HG02943 (cell line): ENCODE data around the gene COCH.
"Not testable (repeated sequence)": the region's sequence is repeated elsewhere in the genome, so short reads cannot be mapped to it uniquely, and the experiment has no call there.

Source experiments
- ATAC-seq: cut with Tn5 transposase; IDR thresholded peaks from one replicate; pipeline ENCODE4 v1.9.1; 2021; ENCODE audit warnings: mild to moderate bottlenecking, low read depth, moderate library complexity; ENCODE audit not compliant: unreplicated experiment

The COCH gene

DNA sequence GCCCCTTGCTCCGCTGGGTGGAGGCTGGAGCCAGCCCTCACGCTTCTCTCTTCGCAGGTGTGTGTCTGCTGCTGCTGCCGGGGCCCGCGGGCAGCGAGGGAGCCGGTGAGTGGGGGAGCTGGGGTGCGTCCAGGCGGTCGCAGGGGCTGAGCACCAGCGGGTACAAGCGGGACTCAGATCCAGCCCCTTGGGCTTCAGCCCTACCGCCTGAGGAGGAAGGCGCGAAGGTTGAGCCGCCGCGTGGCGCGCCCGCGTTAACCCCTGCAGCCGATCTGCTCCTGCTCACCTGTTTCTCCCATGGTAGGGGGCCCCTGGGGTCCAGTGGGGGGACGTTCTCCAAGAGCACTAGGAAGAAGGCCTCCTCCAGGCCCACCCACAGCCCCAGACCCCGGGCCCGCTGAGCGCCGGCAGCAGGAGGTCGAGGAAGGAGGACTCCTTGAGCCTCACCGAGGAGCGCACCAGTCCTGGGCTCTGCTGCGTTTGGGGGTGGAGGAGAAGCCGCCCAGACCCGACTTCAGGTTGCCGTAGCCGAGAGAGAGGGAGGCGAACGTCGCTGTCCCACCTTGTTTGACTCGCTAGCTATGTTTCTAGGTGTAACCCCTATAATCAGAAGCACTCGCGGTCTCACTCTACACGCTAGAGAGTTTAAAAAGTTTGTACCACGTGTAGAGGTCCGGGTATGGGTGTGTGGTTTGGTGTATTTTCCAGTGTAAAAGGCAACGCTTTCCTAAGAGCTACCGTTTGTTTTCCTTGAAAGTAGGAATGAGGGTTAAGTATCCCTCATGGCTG lies 834 bp downstream of the COCH start:
- peak; percentile 24 for ATAC-seq

DNA sequence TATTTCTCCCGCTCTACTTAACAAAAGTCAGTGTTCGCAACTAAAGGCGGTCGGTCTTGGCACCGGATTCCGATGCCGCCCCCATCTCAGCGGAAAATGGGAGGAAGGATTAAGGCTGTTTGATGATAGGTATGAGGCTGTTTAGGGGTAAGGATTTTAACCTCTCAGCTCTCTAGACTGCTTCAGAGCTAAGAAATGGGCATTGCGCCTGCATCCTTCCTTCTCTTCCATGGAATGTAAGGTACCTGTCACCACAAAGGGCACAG lies 1.4 kb downstream of the COCH start:
- no peak for ATAC-seq

DNA sequence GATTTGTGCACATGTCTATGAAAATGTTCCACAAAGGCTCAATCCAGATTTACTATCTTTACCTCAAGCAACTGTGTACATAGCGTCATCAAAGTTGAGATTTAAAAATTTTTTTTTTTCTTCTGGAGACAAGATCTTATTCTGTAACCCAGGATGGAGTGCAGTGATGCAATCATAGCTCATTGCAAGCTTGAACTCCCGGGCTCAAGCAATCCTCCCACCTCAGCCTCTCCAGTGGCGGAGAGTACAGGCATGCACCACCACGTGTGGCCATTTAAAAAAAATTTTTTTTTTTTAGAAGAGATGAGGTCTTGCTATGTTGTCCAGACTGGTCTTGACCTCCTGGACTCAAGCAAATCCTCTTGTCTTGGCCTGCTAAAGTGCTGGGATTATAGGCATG lies 2.3 kb downstream of the COCH start:
- no peak for ATAC-seq

DNA sequence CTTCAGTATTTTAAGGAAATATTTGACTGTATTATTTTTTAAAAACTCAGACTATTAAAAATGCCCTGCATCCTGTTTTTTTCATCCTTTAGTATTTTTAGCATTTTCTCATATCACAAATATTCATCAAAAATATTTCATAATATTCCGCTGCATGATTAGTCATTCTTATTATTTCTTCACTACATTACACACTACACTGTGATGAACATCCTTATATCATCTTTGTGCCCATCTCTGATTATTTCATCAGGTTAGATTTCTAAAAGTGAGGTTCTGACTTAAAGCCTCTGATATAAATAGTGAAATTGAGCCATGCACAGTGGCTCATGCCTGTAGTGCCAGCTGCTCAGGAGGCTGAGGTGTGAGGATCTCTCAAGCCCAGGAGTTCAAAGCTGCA lies 8.1 kb downstream of the COCH start:
- ATAC-seq = no peak

DNA sequence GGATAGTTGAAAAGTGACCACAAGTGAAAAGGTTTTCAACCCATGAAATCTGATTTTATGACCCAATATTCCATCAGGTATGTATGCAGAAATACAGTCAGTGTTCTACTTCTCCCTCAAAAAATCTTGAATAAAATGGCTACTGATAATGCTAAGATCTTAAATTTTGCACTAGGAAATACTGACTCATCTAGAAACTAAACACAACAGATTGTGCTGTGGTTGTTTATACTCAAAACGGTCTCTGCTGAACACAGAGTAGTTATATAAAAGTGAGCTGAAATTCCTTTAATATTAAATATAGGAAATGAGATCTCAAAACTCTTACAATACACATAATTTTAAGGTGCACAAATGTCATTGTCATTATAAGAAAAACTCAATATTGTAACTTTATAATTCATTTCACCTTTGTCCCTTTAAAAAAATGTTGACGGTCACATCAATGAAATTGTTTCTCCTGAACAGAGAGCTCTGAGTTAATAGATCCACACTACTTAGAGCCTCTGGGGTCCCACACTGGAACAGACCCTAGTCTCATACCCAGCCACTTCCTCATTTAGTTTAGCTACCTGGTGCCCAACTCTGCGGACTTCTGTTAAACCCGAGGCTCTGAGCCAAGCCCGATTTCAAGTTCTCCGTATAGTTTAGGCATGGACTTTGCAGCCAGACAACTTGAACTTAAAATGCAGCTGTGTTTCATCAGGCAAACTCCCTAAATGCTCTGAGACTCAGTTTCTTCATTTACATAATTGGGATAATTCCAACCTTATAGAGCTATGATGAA lies 9.3 kb downstream of the COCH start:
- ATAC-seq = no peak

DNA sequence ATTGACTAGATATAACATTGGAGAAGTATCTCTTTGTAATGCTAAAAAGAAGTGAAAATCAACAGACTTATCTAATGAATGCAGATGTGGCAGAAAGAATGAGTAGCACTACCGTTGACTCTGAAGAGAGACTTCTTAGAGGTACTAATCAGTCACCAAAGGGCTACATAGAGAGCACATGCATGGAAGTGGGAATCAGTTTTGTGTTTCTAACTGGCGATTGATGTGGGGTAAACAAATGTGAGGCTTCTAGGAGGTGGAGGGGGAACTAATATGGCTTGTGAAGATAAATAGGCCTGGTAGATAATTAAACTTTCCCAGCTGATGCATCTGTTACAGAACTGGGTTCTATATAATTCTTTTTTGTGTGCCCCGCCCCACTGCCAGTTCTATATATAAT lies 10.5 kb downstream of the COCH start:
- ATAC-seq = no peak

DNA sequence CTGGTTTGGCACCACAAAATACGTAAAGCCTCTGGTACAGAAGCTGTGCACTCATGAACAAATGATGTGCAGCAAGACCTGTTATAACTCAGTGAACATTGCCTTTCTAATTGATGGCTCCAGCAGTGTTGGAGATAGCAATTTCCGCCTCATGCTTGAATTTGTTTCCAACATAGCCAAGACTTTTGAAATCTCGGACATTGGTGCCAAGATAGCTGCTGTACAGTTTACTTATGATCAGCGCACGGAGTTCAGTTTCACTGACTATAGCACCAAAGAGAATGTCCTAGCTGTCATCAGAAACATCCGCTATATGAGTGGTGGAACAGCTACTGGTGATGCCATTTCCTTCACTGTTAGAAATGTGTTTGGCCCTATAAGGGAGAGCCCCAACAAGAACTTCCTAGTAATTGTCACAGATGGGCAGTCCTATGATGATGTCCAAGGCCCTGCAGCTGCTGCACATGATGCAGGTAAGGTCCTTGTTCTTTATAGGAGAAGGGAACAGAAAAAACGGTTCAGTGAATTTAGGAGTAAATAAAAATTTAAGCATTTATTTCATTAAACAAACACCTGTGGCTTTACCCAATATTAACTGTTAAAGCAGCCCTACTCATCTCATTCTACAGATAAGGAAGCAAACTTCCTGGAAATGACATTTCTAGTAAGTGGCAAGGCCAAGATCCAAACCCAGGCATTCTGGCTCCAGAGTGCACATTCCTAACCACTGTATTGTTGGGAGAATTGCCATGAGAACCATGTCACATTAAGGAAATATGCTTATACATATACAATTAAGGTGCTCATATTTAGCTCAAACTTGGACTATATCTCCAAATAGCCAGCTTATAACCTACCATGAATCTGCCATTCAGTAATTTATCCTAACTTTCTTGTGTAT lies 11.7 kb downstream of the COCH start:
- no peak for ATAC-seq

DNA sequence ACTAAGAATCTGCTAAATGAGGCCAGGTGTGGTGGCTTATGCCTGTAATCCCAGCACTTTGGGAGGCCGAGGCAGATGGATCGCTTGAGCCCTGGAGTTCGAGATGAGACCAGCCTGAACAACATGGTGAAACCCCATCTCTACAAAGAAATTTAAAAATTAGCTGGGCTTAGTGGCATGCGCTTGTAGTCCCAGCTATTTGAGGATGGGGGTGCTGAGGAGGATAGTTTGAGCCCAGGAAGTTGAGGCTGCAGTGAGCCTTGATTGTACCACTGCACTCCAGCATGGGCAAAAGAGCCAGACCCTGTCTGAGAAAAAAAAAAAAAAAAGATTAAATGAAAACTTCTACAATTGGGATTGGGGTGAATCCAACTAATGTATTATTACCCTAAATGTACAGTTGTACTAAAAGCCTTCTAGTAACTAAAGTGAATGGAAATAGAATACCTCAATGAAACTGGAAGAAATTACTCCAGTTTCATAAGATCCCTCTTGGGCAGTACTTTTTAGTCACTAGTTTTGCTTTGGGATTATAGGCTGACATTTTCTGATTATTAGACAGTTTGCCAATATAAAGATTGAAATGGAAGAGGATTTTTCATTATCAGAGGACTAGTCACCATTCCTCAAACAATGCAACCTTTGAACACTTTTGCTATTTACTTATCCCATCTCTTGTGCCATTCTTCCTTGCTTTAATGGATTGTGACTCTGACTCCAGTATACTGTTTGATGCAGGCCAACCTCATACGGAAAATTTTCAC lies 14.3 kb downstream of the COCH start:
- ATAC-seq = no peak

DNA sequence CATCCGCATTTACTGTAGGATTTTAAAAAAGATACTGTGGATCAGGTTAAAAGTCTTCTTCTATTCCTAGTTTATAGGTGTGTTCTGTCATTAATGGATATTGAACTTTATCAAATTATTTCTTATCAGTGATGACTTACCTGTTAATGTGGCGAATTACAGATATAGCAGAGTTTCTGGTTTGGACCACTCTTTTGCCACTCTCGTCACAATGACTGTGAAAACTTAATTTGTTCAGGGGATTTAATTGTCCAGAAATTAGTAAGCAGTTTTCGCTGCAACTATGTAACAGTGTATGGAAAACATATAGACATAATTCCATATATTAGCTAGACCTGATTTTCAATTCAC lies 14.9 kb downstream of the COCH start:
- ATAC-seq = no peak

DNA sequence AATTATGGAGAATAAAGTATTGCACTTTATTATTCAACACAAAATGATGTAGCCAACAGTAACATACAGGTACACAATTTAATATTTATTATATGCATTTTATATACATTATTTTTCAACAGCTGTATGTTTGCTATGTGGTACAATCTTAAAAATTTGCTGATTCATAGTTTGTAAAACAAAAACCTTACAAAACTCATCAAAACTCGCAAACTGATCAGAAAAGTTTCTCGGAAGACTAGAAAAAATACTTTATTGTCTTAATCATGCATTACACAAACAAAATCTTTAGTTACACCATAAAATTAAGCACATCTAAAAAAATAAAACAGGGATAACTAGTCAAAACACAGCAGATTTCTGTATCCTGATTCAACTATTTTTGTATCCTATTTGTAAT lies 19.5 kb downstream of the COCH start:
- no peak for ATAC-seq

DNA sequence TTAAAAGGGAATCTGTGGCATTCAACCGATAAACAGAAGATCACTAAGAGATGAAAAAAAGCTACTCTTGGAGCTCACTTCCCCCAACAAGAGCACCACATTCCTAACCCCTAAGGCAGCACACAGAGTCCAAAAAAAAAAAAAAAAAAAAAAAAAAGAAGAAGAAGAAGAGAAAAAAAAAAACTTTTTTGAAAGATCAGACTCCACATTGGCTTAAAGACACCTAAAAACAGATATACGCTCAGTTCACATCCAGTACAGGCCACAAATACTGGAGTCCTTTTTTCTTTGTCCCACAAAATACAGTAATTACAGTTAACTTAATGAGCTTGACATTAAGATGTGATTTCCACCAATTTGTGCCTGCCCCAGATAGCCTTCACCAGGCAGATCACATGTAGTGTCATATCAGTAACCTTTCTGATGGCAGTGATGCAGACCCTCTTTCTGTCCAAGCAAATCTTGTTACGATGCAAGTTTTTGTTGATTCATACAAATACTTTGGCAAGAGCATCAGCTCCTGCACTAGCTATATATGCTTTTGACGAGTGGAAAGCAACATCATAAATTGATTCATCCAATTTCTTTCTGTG lies 20.7 kb downstream of the COCH start:
- no peak for ATAC-seq

DNA sequence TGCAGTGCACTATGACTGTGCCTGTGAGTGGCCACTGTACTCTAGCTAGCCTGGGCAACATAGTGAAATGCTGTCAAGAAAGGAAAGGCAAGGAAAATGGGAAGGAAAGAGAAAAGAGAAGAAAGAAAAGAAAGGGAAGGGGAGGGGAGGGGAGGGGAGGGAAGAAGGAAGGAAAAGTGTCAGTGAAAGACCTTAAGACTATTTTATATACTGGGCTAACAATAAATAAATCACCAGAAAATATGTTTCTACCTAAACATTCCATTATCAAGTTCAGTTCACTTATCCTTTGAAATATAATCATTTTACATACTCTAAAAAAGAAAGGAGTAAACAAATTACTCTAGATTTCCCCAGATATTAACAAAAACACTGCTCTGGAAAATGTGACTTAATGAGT lies 22.1 kb downstream of the COCH start:
- ATAC-seq = no peak

DNA sequence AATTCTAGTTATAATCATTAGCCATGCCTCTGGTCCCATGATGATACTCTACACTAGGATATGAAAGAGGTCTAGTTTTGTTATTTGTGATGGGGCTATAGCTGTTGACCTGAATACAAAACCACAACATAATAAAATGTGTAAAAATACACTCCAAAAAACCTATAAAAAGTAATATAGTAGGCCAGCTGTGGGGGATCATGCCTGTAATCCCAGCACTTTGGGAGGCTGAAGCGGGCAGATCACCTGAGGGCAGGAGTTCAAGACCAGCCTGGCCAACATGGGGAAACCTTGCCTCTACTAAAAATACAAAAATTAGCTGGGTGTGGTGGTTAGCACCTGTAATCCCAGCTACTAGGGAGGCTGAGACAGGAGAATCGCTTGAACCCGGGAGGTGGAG lies 22.8 kb downstream of the COCH start:
- ATAC-seq = not testable (repeated sequence)

DNA sequence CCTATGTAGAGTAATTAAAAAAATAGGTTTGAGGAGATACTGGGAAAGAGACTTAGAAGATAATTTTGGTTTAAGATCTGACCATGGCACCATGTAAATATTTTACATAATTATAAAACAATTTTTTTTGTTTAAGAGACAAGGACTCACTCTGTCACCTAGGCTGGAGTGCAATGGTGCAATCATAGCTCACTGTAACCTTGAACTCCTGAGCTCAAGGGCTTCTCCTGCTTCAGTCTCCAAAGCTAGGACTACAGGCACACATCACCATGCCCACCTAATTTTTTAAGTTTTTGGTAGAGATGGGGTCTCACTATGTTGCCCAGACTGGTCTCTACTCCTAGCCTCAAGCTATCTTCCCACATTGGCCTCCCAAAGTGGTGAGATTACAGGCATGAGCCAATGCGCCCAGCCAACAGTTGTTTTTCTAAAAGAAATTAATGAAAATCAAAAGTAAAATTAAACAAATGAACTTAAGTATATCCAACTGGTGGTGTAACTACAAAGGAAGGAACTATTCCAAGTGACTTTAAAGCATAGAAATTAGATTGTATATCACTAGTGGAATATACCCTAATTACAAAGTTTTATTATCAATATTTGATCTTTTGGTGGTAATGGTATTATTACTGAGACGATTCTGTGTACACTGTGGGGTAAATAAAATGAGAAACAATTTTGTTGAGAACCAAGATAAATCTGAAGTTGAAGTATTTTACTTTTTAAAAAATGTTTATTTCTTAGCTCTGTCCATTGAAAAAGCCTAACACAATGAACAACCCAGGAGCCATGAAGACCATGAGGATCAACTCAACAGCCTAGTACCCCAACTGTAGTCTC lies 29.1 kb downstream of the COCH start:
- ATAC-seq = no peak

DNA sequence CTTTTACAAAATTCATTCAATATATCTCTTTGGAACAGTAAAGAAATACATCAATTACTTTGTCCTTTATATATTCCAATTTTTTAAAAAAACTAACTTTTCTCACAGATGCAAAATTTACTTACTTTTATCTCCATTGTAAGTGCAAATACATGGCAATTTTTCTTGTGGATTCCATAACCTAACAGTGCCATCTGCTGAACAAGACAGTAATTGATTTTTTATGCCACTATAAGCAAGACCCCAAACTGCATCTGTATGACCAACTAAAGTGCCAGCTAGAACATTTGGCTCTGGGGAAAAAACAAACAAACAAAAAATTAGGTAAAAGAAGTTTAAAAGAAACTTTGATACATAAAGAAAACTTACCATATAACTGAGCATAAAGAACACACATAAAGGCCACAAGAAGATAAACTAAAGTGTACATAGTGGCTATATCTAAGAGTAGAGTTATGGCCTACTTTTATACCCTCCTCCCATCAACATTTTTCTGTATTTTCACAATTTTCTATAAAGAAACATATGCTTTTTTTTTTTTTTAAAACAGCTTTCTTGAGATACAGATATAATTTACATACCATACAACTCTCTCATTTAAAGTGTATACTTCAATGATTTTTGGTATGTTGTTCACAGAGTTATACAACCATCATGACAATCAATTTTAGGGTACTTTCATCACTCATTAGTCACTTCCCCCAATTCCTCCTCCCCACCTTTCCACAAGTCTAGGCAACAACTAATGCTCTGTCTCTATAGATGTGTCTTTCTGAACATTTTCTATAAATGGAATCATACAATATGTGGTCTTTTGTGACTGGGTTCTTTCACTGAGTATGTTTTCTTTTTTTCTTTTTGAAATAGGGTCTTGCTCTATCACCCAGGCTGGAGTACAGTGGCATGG lies 32.6 kb downstream of the COCH start:
- ATAC-seq = no peak

DNA sequence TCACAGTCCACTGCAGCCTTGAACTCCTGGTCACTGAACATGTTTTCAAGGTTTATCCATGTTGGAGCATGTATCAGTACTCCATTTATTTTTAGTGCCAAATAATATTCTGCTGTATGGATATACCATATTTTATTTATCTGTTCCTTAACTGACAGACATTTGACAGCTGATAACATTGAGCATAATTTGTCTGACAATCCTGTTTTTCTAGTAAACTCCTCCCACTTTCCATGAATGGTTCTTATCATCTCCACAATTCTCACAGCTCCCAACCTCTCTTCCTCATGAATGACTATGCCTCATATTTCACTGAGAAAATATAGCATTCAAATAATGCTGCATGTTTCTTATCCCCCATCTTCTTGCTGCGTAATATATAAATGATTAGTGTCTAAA lies 33.3 kb downstream of the COCH start:
- no peak for ATAC-seq

DNA sequence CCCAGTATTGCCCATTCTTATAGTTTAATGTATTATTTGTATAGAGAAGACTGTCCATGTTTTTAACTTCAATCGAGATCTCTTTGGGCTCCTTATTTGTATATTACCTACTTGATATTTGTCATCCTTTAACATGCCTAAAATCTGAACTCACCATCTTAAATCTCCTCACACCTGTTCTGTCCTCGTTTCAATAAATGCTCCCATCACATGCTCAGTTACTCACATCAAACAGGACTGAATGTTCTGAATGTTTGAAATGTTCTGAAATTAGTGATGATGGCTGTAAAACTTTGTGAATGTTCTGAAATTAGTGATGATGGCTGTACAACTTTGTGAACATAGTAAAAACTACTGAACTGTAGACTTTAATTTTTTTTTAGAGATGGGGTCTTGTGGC lies 34.5 kb downstream of the COCH start:
- no peak for ATAC-seq

DNA sequence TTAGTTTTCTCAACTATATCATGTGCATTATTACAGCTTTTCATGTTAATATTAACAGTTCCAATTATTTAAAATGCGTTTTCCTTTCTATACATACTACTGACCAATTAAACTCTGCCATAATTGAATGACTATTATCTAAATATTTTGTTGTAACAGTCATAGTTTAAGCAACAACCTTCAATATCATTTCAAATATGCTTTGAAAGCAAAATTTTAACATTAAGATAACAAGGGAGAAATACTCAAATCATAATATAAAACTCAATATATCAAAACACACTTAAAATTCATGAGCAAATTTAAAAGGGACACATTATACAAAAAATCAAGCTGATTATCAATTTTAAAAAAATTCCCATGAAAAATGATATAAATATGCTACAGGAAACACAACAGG lies 40.5 kb downstream of the COCH start:
- ATAC-seq = no peak
